ENCODE results near the gene HIVEP1. TPM values are rescaled to one million over a fixed set of nuclear protein-coding genes. Genes with fewer than 3 reads are reported as not detected.

Gene HIVEP1
- total and polyA plus RNA-seq, 3 donors from 2014 or later = 15.5 to 53.3 (median 44.1) TPM

GRCh38 chr6:12165297-12165696 is 153.2 kb downstream of the HIVEP1 start:
- Histone ChIP-seq H3K4me1 (no peaks in the 10 kb centered on the region), H3K36me3 (ENCODE audit: low read depth, missing control alignments) (no peaks in the 10 kb centered on the region), H3K4me3 (no peak overlapping the region), H3K27ac (no peak overlapping the region), H3K9me3 (no peaks in the 10 kb centered on the region), H3K27me3 (no peaks in the 10 kb centered on the region)
- 72 to 77% methylated on average over 4 of the region's 4 CpGs for WGBS, 2 donors
- TF ChIP-seq CTCF (IDR thresholded peaks at IDR 0.05) = no peak
- no peak for DNase-seq
- intact Hi-C loops (cut with DNase I; ENCODE audit: low total_unique reads) = no loop called here

DNA sequence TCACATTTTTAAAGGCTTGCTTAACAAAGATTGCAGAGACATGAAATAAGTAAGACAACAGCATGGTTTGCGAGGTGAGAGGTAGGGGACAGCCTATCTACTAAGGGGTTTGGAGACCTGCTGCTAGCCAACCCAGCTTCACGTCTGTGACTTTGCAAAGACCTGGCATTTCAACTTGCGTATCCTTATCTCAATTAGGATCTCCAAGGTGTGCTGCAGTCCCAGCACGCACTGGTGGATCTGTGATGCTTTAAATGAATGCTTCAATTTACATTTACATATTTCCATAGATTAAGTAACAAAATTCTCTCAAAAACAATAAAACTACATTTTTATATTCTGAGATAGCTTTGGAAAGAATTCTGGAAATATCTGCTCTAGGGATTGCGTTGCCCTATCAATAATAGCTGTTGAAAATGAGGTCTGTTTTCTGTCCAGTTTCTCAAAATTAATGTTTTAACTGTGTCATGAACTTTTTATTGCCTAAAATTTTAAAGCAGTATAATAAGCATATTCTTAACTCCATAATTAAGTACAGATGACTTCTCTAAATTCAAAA is 153.7 kb downstream of the HIVEP1 start:
- TF ChIP-seq POLR2A (IDR thresholded peaks at IDR 0.05) (no peak), CTCF (IDR thresholded peaks at IDR 0.05) (no peak)
- 78 to 88% methylated on average over 5 of the region's 5 CpGs for WGBS, 2 donors

GRCh38 chr6:12169377-12169776 is 157.3 kb downstream of the HIVEP1 start:
- no peak for TF ChIP-seq CTCF (IDR thresholded peaks at IDR 0.05)
- no peak for TF ChIP-seq POLR2A (IDR thresholded peaks at IDR 0.05)
- Histone ChIP-seq H3K9me3 (no peaks in the 10 kb centered on the region), H3K4me3 (no peak overlapping the region), H3K36me3 (ENCODE audit: low read depth, missing control alignments) (no peaks in the 10 kb centered on the region), H3K27me3 (no peaks in the 10 kb centered on the region), H3K27ac (no peak overlapping the region), H3K4me1 (no peaks in the 10 kb centered on the region)
- no peak for DNase-seq
- intact Hi-C loops (cut with DNase I; ENCODE audit: low total_unique reads) = no loop called here
- WGBS, 2 donors = 73 to 75% methylated on average over 1 of the region's 1 CpG

More for the DNA sequence above, 153.7 kb downstream of the HIVEP1 start:
- intact Hi-C loops (cut with DNase I; ENCODE audit: low total_unique reads) = no loop called here
- Histone ChIP-seq H3K36me3 (ENCODE audit: low read depth, missing control alignments) (no peaks in the 10 kb centered on the region), H3K27ac (no peak overlapping the region), H3K27me3 (no peaks in the 10 kb centered on the region), H3K4me1 (no peaks in the 10 kb centered on the region), H3K4me3 (no peak overlapping the region), H3K9me3 (no peaks in the 10 kb centered on the region)
- DNase-seq = no peak

DNA sequence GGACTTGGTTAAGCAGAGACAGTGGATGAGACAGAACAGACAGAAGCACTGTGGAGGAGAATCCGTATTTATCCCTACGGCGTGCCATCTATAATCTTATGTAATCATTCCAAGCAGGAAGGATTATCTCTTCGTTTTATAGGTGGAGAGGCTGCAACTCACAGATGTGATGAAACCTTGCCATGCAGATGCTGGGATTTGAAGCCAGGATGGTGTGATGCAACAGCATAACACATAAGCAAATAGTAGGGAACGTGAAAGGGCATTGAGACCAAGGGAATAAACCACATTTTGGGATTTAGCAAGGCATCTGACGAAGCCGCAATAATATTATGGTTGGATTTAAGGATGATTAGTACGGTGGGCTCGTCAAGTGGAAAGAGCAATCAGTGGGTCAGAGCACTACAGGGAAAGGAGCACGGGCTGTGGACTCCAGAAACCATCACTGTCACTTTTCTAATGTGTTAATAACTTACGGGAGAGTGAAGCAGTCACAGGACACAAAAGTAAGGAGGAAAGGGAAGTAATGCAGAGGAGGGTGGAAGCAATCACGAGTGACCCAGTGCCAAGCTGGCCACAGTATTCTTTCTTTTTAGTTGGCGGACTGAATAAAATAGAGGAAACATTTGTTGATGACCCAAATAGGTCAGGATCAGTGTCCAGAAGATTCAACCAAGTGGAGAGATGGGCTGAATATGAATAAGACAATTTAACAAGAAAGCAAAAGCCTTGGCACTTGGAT is 158.4 kb downstream of the HIVEP1 start:
- H3K4me1 ChIP-seq = no peaks in the 10 kb centered on the region
- H3K27me3 ChIP-seq = no peaks in the 10 kb centered on the region
- no peak for TF ChIP-seq CTCF (IDR thresholded peaks at IDR 0.05)
- TF ChIP-seq POLR2A (IDR thresholded peaks at IDR 0.05) = no peak
- H3K36me3 ChIP-seq (ENCODE audit: low read depth, missing control alignments) = no peaks in the 10 kb centered on the region
- WGBS, 2 donors = 83% methylated on average over 13 of the region's 13 CpGs
- DNase-seq = no peak
- H3K9me3 ChIP-seq = no peaks in the 10 kb centered on the region
- intact Hi-C loops (cut with DNase I; ENCODE audit: low total_unique reads) = no loop called here
- H3K4me3 ChIP-seq = no peak overlapping the region
- H3K27ac ChIP-seq = no peak overlapping the region

DNA sequence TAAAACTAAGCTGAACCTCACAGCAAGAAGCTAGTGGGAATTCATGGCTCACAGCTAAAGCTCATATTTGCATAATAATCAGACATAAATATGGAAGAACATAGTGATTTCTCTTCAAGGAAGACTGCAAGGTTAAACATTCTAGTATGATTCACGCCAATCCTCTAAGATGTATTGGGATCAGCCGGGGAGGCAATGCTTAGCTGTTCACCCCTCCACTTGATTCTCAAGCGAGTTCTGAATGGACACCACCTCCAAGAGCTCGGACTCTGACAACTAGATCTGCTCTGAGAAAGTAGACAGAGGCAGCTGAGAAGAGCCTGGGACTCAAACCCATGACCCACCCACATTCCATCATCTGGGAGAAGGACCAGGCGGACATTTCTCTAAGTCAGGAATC is 159.6 kb downstream of the HIVEP1 start:
- intact Hi-C loops (cut with DNase I; ENCODE audit: low total_unique reads) = no loop called here
- no peak for TF ChIP-seq CTCF (IDR thresholded peaks at IDR 0.05)
- TF ChIP-seq POLR2A (IDR thresholded peaks at IDR 0.05) = no peak
- no peaks in the 10 kb centered on the region for H3K4me1 ChIP-seq
- H3K9me3 ChIP-seq = no peaks in the 10 kb centered on the region
- no peak overlapping the region for H3K27ac ChIP-seq
- no peak overlapping the region for H3K4me3 ChIP-seq
- H3K27me3 ChIP-seq = no peaks in the 10 kb centered on the region
- no peaks in the 10 kb centered on the region for H3K36me3 ChIP-seq (ENCODE audit: low read depth, missing control alignments)
- no peak for DNase-seq
- 91 to 95% methylated on average over 5 of the region's 5 CpGs for WGBS, 2 donors

All from testis (tissue), 3 donors.